ENCODE data around the gene NUP133. TPM values are rescaled to one million over a fixed set of nuclear protein-coding genes. Genes with fewer than 3 reads are reported as not detected.
A peak's percentile ranks its signal among the peaks of the same experiment; 100 is the strongest.

NUP133 gene
- polyA plus RNA-seq, 3 donors: 9.0 to 12.8 (median 12.4) TPM

- H3K9me3 Mint-ChIP-seq: peaks cover 0 to 10% (median 2%) of the 10 kb centered on the region in 7 donors
- Histone ChIP-seq H2AFZ (ENCODE audit: insufficient read depth, low read depth, low read length, poor library complexity, severe bottlenecking) (no peak overlapping the region), H3K36me3 (replicated peaks in 1 of 2; ENCODE audit: control insufficient read depth in 1 of 2, insufficient read depth in 2 of 2, low read length in 2 of 2) (no peaks in the 10 kb centered on the region), H3K9ac (ENCODE audit: insufficient read depth, low read length, poor library complexity, severe bottlenecking) (no peak overlapping the region), H3K4me1 (ENCODE audit: control insufficient read depth in 1 of 2, insufficient read depth in 2 of 2, low read length in 2 of 2) (peaks cover 39 to 43% of the 10 kb centered on the region in 2 donors), H3K4me2 (replicated peaks; ENCODE audit: extremely low read depth, low read length, poor library complexity, severe bottlenecking) (no peak overlapping the region), H4K20me1 (ENCODE audit: insufficient read depth, low read length) (no peaks in the 10 kb centered on the region), H3K4me3 (replicated peaks in 1 of 3; ENCODE audit: low read depth in 2 of 3, low read length in 3 of 3) (no peak overlapping the region), H3K27me3 (ENCODE audit: control insufficient read depth in 2 of 2, insufficient read depth in 2 of 2, low read length in 2 of 2) (peaks cover 14 to 44% of the 10 kb centered on the region in 2 donors), H3K79me2 (ENCODE audit: insufficient read depth, low read length) (no peaks in the 10 kb centered on the region), H3K27ac (ENCODE audit: low read depth in 1 of 2, low read length in 2 of 2) (no peak overlapping the region), H3K9me3 (replicated peaks in 1 of 2; ENCODE audit: control insufficient read depth in 1 of 2, insufficient read depth in 1 of 2, low read length in 2 of 2) (peaks cover 0 to 9% of the 10 kb centered on the region in 2 donors)
- H3K36me3 Mint-ChIP-seq: peaks cover 0 to 2% of the 10 kb centered on the region in 2 donors
- peaks cover 37 to 61% (median 48%) of the 10 kb centered on the region in 3 donors for H3K27me3 Mint-ChIP-seq (ENCODE audit: low read depth in 3 of 3)
- H3K4me3 Mint-ChIP-seq: no peak overlapping the region
- H3K4me1 Mint-ChIP-seq: peaks cover 36% of the 10 kb centered on the region
- WGBS (ENCODE audit: insufficient coverage): 91% methylated on average over 4 of the region's 7 CpGs
- intact Hi-C loops (cut with micrococcal nuclease): no loop called here
- DNase-seq: no peak
- H3K27ac Mint-ChIP-seq: no peak overlapping the region
- TF ChIP-seq CTCF (IDR thresholded peaks at IDR 0.05): no peak
These were observed 96.1 kb downstream of the NUP133 start for GRCh38 chr1:229412056-229412455.

- no peaks in the 10 kb centered on the region for H4K20me1 ChIP-seq (ENCODE audit: insufficient read depth, low read length)
- Mint-ChIP-seq H3K9me3 (peaks cover 0 to 12% (median 3%) of the 10 kb centered on the region in 7 donors), H3K36me3 (peaks cover 0 to 3% of the 10 kb centered on the region in 2 donors), H3K4me1 (peaks cover 41% of the 10 kb centered on the region), H3K4me3 (no peak overlapping the region), H3K27ac (peak overlapping the region in 1 of 7 donors; percentile 9), H3K27me3 (ENCODE audit: low read depth in 3 of 3) (peaks cover 42 to 66% (median 53%) of the 10 kb centered on the region in 3 donors)
- no peaks in the 10 kb centered on the region for H3K79me2 ChIP-seq (ENCODE audit: insufficient read depth, low read length)
- peaks cover 18 to 50% of the 10 kb centered on the region in 2 donors for H3K27me3 ChIP-seq (ENCODE audit: control insufficient read depth in 2 of 2, insufficient read depth in 2 of 2, low read length in 2 of 2)
- peaks cover 40 to 45% of the 10 kb centered on the region in 2 donors for H3K4me1 ChIP-seq (ENCODE audit: control insufficient read depth in 1 of 2, insufficient read depth in 2 of 2, low read length in 2 of 2)
- H3K4me2 ChIP-seq (replicated peaks; ENCODE audit: extremely low read depth, low read length, poor library complexity, severe bottlenecking): peak overlapping the region; percentile 65
- DNase-seq: no peak
- H3K9ac ChIP-seq (ENCODE audit: insufficient read depth, low read length, poor library complexity, severe bottlenecking): no peak overlapping the region
- peaks cover 0 to 9% of the 10 kb centered on the region in 2 donors for H3K9me3 ChIP-seq (replicated peaks in 1 of 2; ENCODE audit: control insufficient read depth in 1 of 2, insufficient read depth in 1 of 2, low read length in 2 of 2)
- intact Hi-C loops (cut with micrococcal nuclease): no loop called here
- WGBS (ENCODE audit: insufficient coverage): 47% methylated on average over 4 of the region's 11 CpGs
- no peak for TF ChIP-seq CTCF (IDR thresholded peaks at IDR 0.05)
- H3K27ac ChIP-seq (ENCODE audit: low read depth in 1 of 2, low read length in 2 of 2): no peak overlapping the region
- H2AFZ ChIP-seq (ENCODE audit: insufficient read depth, low read depth, low read length, poor library complexity, severe bottlenecking): no peak overlapping the region
- H3K36me3 ChIP-seq (replicated peaks in 1 of 2; ENCODE audit: control insufficient read depth in 1 of 2, insufficient read depth in 2 of 2, low read length in 2 of 2): no peaks in the 10 kb centered on the region
- H3K4me3 ChIP-seq (replicated peaks in 1 of 3; ENCODE audit: low read depth in 2 of 3, low read length in 3 of 3): no peak overlapping the region
These were observed 96.6 kb downstream of the NUP133 start for GRCh38 chr1:229411434-229412055.
